Regular cardiac myocyte (primary cell): ENCODE measurements around the gene TINCR. TPM values are rescaled to one million over a fixed set of nuclear protein-coding genes. Genes with fewer than 3 reads are reported as not detected.

Source experiments
- total RNA-seq: library from RNA; depleted of rRNA; stranded (reverse); fragments of >200 nt; gene quantifications from 2 replicates; pipeline ENCODE4 v1.2.3, GENCODE V29; 2014

TINCR gene
- 0.28 TPM in 1 of 2 replicates, not detected in the other for total RNA-seq

GRCh38 chr19:5567360-5567969 lies at the start of gene TINCR:
TINCR (minus strand) TSS chr19:5567953.

Other genes starting within 250 kb of the TINCR start
- gene PTPRS, start 227.1 kb downstream of the TINCR start, total RNA-seq = 61.7 and 89.9 TPM in 2 replicates
- not detected in 2 replicates for gene ZNRF4, start 112.5 kb downstream of the TINCR start, total RNA-seq
- gene SAFB2, start 54.8 kb upstream of the TINCR start, total RNA-seq = 37.8 and 41.4 TPM in 2 replicates
- 36.9 and 71.9 TPM in 2 replicates for gene SAFB, start 55.1 kb upstream of the TINCR start, total RNA-seq
- gene MICOS13, start 112.6 kb upstream of the TINCR start, total RNA-seq = 25.1 and 32.2 TPM in 2 replicates
- gene HSD11B1L, start 113.1 kb upstream of the TINCR start, total RNA-seq = 5.4 and 20.0 TPM in 2 replicates
- 522 and 545 TPM in 2 replicates for gene RPL36, start 122.3 kb upstream of the TINCR start, total RNA-seq
- gene LONP1, start 152.2 kb upstream of the TINCR start, total RNA-seq = 135 and 146 TPM in 2 replicates
- gene CATSPERD, start 152.7 kb upstream of the TINCR start, total RNA-seq = not detected in 2 replicates
- under 0.01 and 0.19 TPM in 2 replicates for gene PRR22, start 216.8 kb upstream of the TINCR start, total RNA-seq
- 21.4 and 44.1 TPM in 2 replicates for gene DUS3L, start 223.2 kb upstream of the TINCR start, total RNA-seq
- gene NRTN, start 237.1 kb upstream of the TINCR start, total RNA-seq = 0.28 TPM in 1 of 2 replicates, not detected in the other